Urothelium cell line (cell line): ENCODE results near the gene MPZL3.

Experiments
- DNase-seq: peaks from one replicate; pipeline ENCODE4 v3.0.0; 2011; ENCODE audit warnings: low spot score, mixed read lengths
- FAIRE-seq: peaks from 2 replicates; lab custom pipeline; 2011; peaks lifted over from hg19 to GRCh38; lab: Jason Lieb, UNC

MPZL3 gene

GRCh38 chr11:118251858-118252652, at the start of gene MPZL3:
Gene MPZL3, minus strand, starts transcription at chr11:118252365. Its CDS starts 71 bp downstream, at chr11:118252294.
- FAIRE-seq = no peak
- peak; percentile 71 for DNase-seq

- FAIRE-seq = no peak
These were observed 49.5 kb upstream of the MPZL3 start for GRCh38 chr11:118301600-118302195.

GRCh38 chr11:118295815-118296454, 43.8 kb upstream of the MPZL3 start:
- FAIRE-seq (no peak), DNase-seq (no peak)

More at GRCh38 chr11:118301600-118302195, 49.5 kb upstream of the MPZL3 start:
- no peak for DNase-seq

- FAIRE-seq = no peak
These were observed 43.0 kb upstream of the MPZL3 start for GRCh38 chr11:118295199-118295598.

GRCh38 chr11:118294053-118294452, 41.9 kb upstream of the MPZL3 start:
- no peak for DNase-seq
- FAIRE-seq = no peak

More at GRCh38 chr11:118295199-118295598, 43.0 kb upstream of the MPZL3 start:
- DNase-seq = no peak

GRCh38 chr11:118291477-118292135, 39.4 kb upstream of the MPZL3 start:
- DNase-seq (no peak), FAIRE-seq (no peak)

- DNase-seq (no peak), FAIRE-seq (no peak)
These were observed 38.8 kb upstream of the MPZL3 start for GRCh38 chr11:118290923-118291322.

- no peak for FAIRE-seq
- no peak for DNase-seq
These were observed 37.2 kb upstream of the MPZL3 start for GRCh38 chr11:118289401-118289800.

GRCh38 chr11:118287006-118287405, 34.8 kb upstream of the MPZL3 start:
- FAIRE-seq (no peak), DNase-seq (no peak)

- no peak for FAIRE-seq
- DNase-seq = no peak
These were observed 34.4 kb upstream of the MPZL3 start for GRCh38 chr11:118286545-118286944.

- FAIRE-seq (no peak), DNase-seq (no peak)
These were observed 31.7 kb upstream of the MPZL3 start for GRCh38 chr11:118283756-118284350.

GRCh38 chr11:118283037-118283636, 31.0 kb upstream of the MPZL3 start:
- FAIRE-seq (no peak), DNase-seq (no peak)

GRCh38 chr11:118282606-118283005, 30.4 kb upstream of the MPZL3 start:
- FAIRE-seq (no peak), DNase-seq (no peak)

- FAIRE-seq (no peak), DNase-seq (no peak)
These were observed 29.1 kb upstream of the MPZL3 start for GRCh38 chr11:118281284-118281683.

GRCh38 chr11:118277312-118277711, 25.1 kb upstream of the MPZL3 start:
- FAIRE-seq = no peak

GRCh38 chr11:118276422-118276821, 24.3 kb upstream of the MPZL3 start:
- no peak for FAIRE-seq
- DNase-seq = no peak

More at GRCh38 chr11:118277312-118277711, 25.1 kb upstream of the MPZL3 start:
- peak; percentile 51 for DNase-seq

- FAIRE-seq (no peak), DNase-seq (peak; percentile 16)
These were observed 23.0 kb upstream of the MPZL3 start for GRCh38 chr11:118275176-118275575.

GRCh38 chr11:118274186-118274585, 22.0 kb upstream of the MPZL3 start:
- FAIRE-seq (no peak), DNase-seq (no peak)

- DNase-seq (no peak), FAIRE-seq (no peak)
These were observed 19.8 kb upstream of the MPZL3 start for GRCh38 chr11:118272001-118272400.

- DNase-seq (no peak), FAIRE-seq (no peak)
These were observed 15.3 kb upstream of the MPZL3 start for GRCh38 chr11:118267486-118267885.
